Effector memory CD4-positive, alpha-beta T cell (primary cell): ENCODE data around the gene SYF2.
"Not testable (repeated sequence)": the region's sequence is repeated elsewhere in the genome, so short reads cannot be mapped to it uniquely, and the experiment has no call there.

Experiments used
- DNase-seq, 3 donors: peaks; one replicate each; pipeline ENCODE4 v3.0.0-alpha.2; 2020
- H3K27ac ChIP-seq: 2 replicates; pipeline ENCODE4 v1.7.0; 2013; ENCODE audit warnings: mild to moderate bottlenecking, low read length, moderate library complexity; ENCODE audit not compliant: insufficient read depth, poor library complexity, severe bottlenecking
- H3K27me3 ChIP-seq: replicated peaks from 2 replicates; pipeline ENCODE4 v1.7.0; 2013; ENCODE audit warnings: mild to moderate bottlenecking, low read length; ENCODE audit not compliant: insufficient read depth, control insufficient read depth, poor library complexity, severe bottlenecking
- H3K36me3 ChIP-seq: 2 replicates; pipeline ENCODE4 v1.7.0; 2013; ENCODE audit warnings: mild to moderate bottlenecking, low read length, moderate library complexity; ENCODE audit not compliant: control insufficient read depth, insufficient read depth
- H3K4me1 ChIP-seq: 2 replicates; pipeline ENCODE4 v1.7.0; 2013; ENCODE audit warnings: low read length, mild to moderate bottlenecking; ENCODE audit not compliant: control insufficient read depth, insufficient read depth, poor library complexity, severe bottlenecking
- H3K4me3 ChIP-seq: 2 replicates; pipeline ENCODE4 v1.7.0; 2013; ENCODE audit warnings: low read length, low read depth, mild to moderate bottlenecking; ENCODE audit not compliant: insufficient read depth, poor library complexity, severe bottlenecking
- H3K9me3 ChIP-seq: 2 replicates; pipeline ENCODE4 v1.7.0; 2013; ENCODE audit warnings: mild to moderate bottlenecking, low read length, moderate library complexity; ENCODE audit not compliant: control insufficient read depth

The SYF2 gene

GRCh38 chr1:25266554-25267287 lies 34.4 kb upstream of the SYF2 start:
- Histone ChIP-seq H3K27ac (peak overlapping the region; percentile 72), H3K4me3 (peak overlapping the region; percentile 51)
- not testable (repeated sequence) for H3K27me3 ChIP-seq, H3K4me1 ChIP-seq, H3K36me3 ChIP-seq, H3K9me3 ChIP-seq
- DNase-seq, result peak in 1 of 3 donors; percentile 18

- not testable (repeated sequence) for H3K4me1 ChIP-seq, H3K27me3 ChIP-seq, H3K9me3 ChIP-seq, H3K36me3 ChIP-seq, H3K27ac ChIP-seq, DNase-seq, H3K4me3 ChIP-seq
Observed at GRCh38 chr1:25260336-25260735, 28.0 kb upstream of the SYF2 start.

- H3K36me3 ChIP-seq, H3K9me3 ChIP-seq, H3K27me3 ChIP-seq, H3K4me3 ChIP-seq, H3K27ac ChIP-seq, H3K4me1 ChIP-seq, DNase-seq: not testable (repeated sequence)
Observed at GRCh38 chr1:25259813-25260212, 27.5 kb upstream of the SYF2 start.

GRCh38 chr1:25257196-25257595 lies 24.9 kb upstream of the SYF2 start:
- H3K4me1 ChIP-seq, result no peaks in the 10 kb centered on the region
- no peak for DNase-seq
- no peaks in the 10 kb centered on the region for H3K36me3 ChIP-seq
- no peaks in the 10 kb centered on the region for H3K9me3 ChIP-seq
- H3K27me3 ChIP-seq, result no peaks in the 10 kb centered on the region
- H3K27ac ChIP-seq, result no peak overlapping the region
- H3K4me3 ChIP-seq, result no peak overlapping the region

GRCh38 chr1:25256578-25256965 lies 24.3 kb upstream of the SYF2 start:
- H3K9me3 ChIP-seq, result no peaks in the 10 kb centered on the region
- H3K27ac ChIP-seq, result no peak overlapping the region
- H3K27me3 ChIP-seq, result no peaks in the 10 kb centered on the region
- no peak overlapping the region for H3K4me3 ChIP-seq
- no peaks in the 10 kb centered on the region for H3K36me3 ChIP-seq
- no peak for DNase-seq
- no peaks in the 10 kb centered on the region for H3K4me1 ChIP-seq

- Histone ChIP-seq H3K36me3 (no peaks in the 10 kb centered on the region), H3K4me1 (no peaks in the 10 kb centered on the region), H3K9me3 (no peaks in the 10 kb centered on the region), H3K4me3 (no peak overlapping the region), H3K27ac (no peak overlapping the region), H3K27me3 (no peaks in the 10 kb centered on the region)
- DNase-seq, result no peak
Observed at GRCh38 chr1:25255706-25256577, 23.6 kb upstream of the SYF2 start.

GRCh38 chr1:25253911-25254310 lies 21.6 kb upstream of the SYF2 start:
- Histone ChIP-seq H3K27me3 (no peaks in the 10 kb centered on the region), H3K4me3 (no peak overlapping the region), H3K27ac (no peak overlapping the region), H3K36me3 (no peaks in the 10 kb centered on the region), H3K9me3 (no peaks in the 10 kb centered on the region), H3K4me1 (no peaks in the 10 kb centered on the region)
- no peak for DNase-seq

- peaks cover 37% of the 10 kb centered on the region for H3K36me3 ChIP-seq
- no peak for DNase-seq
- no peaks in the 10 kb centered on the region for H3K27me3 ChIP-seq
- no peaks in the 10 kb centered on the region for H3K9me3 ChIP-seq
- H3K27ac ChIP-seq, result peak overlapping the region; percentile 99
- peaks cover 32% of the 10 kb centered on the region for H3K4me1 ChIP-seq
- peak overlapping the region; percentile 99 for H3K4me3 ChIP-seq
Observed at GRCh38 chr1:25247829-25248754, 15.8 kb upstream of the SYF2 start.

GRCh38 chr1:25247024-25247828 lies 14.9 kb upstream of the SYF2 start, which contains the start of gene RSRP1:
Gene RSRP1, minus strand, starts transcription at chr1:25247454. Its CDS starts 491 bp downstream, at chr1:25246963.
- DNase-seq, result peak; percentile 99 to 100 (median 100)
- Histone ChIP-seq H3K4me3 (peak within 1 kb of the TSS; percentile 99), H3K27me3 (no peaks in the 10 kb centered on the region), H3K4me1 (peaks cover 32% of the 10 kb centered on the region), H3K36me3 (peaks cover 46% of the 10 kb centered on the region), H3K9me3 (no peaks in the 10 kb centered on the region), H3K27ac (peak within 1 kb of the TSS; percentile 99)
